DMS53 (cell line): ENCODE measurements around the gene CLNS1A.
"Not testable (repeated sequence)": the region's sequence is repeated elsewhere in the genome, so short reads cannot be mapped to it uniquely, and the experiment has no call there.

Source experiments
- DNase-seq: peaks from one replicate; lab custom pipeline; 2025; lab: John Stamatoyannopoulos, UW

The CLNS1A gene

GRCh38 chr11:77637345-77638165, at the start of gene CLNS1A:
TSS of gene CLNS1A (minus strand) at chr11:77637794. CDS start at chr11:77637714, 80 bp downstream.
- peak; percentile 99 for DNase-seq

DNA sequence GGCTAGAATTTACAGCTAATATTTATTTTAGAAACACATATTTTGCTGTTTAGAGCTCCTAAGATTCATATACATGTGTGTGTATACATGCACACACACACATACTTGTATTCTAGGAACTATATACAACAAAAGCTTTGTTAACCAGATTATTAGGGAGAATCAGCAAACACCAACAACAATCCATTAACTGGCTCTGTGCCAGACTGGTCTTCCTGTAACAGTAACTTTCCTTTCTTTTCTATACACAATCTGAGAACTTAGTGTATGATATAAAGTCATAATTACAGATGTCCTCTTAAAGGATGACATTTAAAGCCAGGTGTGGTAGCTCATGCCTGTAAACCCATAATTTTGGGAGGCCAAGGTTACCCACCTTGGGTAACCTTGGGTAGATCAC, 49.5 kb upstream of the CLNS1A start:
- DNase-seq = no peak

DNA sequence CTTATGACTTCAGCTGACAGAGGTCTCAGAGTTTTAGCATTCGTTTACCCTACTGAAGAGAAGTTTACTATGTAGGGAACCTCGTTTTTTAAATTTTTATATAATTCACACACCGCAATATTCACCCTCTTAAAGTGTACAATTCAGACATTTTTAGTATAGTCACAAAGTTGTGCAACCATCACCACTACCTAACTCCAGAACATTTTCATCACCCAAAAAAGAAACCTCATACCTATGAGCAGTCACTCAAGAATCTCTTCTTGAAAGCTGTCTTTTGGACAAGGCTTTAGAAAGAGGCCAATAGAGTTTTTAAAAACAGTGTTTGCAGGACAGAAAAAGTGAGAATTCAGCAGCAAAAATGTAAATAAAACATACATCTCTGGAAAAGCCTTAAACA, 39.5 kb upstream of the CLNS1A start:
- DNase-seq = no peak

DNA sequence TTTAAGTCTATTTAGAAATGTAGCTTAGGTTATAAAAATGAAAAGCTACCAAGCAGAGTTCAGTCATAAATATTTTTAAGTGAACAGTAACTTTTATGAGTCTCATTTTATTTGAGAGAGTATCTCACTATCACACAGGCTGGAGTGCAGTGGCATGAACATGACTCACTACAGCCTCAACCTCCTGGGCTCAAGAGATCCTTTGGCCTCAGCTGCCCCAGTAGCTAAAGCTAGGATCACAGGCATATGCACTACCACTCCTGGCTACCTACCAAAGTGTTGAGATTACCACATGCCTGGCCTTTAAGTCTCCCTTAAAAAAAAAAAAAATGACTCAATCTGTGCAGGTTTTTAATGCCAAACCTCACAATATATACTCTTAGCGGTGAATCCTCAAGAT, 34.7 kb upstream of the CLNS1A start:
- DNase-seq = peak; percentile 70

DNA sequence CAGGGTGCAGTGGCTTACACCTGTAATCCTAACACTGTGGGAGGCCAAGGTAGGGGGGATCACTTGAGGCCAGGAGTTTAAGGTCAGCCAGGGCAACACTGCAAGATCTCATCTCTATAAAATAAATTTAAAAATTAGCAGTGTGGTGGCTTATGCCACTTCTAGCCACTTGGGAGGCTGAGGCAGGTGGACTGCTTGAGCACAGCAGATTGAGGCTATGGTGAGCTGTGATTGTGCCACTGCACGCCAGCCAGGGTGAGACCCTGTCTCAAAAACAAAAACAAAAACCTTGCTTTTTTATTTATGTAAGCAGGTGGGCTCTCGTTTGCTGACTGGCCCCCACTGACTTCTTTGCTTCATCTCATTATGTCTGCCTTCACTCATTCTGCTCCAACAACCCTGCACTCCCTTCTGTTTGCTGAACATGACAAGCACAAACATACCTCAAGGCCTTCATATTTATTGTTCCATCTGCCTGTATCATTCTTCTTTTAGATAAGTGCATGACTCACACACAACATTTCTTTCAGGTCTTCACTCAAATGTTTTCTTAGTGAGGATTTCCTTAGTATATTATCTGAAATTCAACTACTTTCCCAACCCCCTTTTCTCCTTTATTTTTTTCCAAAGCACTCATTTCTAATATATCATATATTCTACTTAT, 32.4 kb upstream of the CLNS1A start:
- DNase-seq = peak; percentile 95

DNA sequence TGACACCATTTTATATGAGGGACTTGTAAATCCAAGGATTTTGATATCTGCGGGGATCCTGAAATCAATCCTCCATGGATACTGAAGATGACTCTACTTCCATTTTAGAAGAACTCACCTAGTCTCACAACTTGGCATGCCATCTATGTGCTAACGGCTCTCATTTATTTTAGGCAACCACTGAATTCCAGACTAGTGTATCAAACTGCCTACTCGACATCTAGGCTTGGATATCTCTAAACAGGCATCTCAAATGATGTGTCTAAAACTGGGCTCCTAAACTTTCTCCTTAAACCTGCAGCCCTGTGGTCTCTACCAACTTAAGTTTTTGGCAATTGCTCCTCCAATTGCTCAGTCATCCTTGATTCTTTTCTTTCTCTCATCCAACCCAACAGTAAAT, 31.2 kb upstream of the CLNS1A start:
- no peak for DNase-seq

- no peak for DNase-seq
These were observed 27.8 kb upstream of the CLNS1A start for GRCh38 chr11:77665240-77665965.

GRCh38 chr11:77661670-77662069, 24.1 kb upstream of the CLNS1A start:
- no peak for DNase-seq

DNA sequence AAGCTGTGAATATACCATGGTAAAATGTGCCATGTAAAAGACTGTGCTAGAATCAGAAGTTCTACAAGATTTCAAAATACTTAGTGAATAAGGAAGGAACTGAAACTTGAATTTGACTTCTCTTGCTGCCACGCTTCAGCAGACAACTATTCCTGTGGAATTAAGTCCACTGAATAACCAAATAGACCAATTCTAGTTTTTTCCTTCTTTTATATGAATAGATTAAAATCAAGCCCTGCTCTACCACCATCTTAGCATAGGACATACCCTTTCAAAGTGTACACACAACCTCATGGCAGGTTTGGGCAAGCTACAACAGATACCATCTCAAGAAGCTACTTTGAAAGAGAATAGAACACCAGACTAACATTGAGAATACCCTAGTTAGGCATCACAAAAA, 23.4 kb upstream of the CLNS1A start:
- DNase-seq = no peak

DNA sequence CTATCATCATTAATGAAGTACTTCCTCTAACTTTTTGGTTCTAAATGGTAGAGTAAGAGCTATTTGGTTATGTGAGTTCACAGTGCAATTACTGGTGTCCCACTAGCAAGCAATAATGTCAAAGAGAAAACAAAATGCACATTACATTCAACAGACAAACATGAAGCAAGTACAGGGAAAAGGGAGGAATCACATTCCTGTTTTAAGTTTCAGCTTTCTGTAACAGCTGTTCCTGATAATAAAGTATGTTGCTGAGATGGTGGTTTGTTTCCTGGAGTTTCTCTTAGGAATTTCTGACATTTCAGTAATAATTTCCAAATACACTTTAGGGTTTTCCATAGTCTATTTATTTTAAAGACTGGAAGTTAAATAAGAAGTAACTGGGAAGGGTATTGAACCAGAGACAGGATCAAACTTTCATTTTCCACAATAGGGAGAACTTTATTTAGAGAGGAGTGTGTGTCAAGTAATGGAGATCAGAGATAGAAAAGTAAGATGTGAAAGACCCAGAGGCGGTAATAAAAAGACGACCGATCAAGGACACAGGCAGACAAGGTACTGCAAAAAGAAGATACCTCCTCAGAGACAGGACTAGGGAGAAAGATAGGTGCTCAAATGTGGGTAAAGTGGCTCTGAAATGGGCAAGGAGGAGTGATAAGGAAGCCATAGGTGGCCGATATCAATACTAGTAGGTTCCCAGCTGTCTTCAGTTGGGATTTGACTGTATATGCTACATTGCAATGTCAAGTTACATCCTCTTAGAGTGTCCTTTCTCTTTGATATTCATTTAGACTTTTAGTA, 20.8 kb upstream of the CLNS1A start:
- DNase-seq = no peak

DNA sequence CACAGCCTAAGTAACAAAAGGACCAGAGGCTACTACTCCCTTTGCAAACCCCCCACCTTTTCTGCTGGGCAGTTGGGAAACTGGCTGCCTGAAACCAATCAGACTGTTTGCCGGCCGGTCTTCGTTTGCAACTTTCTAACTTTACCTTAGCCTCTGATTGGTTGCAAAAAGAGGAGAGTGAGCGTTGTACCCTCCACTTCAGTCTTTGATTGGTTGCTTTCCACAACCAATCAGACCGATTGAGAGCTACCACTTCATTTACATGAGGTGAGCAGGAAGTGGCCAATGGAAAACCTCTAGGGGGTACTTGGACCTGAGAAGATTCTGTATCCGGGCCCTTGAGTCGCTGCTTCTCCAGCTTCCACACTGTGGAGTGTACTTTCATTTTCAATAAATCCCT, 18.8 kb upstream of the CLNS1A start:
- DNase-seq = peak; percentile 23

GRCh38 chr11:77654770-77655434, 17.3 kb upstream of the CLNS1A start:
- DNase-seq = no peak

DNA sequence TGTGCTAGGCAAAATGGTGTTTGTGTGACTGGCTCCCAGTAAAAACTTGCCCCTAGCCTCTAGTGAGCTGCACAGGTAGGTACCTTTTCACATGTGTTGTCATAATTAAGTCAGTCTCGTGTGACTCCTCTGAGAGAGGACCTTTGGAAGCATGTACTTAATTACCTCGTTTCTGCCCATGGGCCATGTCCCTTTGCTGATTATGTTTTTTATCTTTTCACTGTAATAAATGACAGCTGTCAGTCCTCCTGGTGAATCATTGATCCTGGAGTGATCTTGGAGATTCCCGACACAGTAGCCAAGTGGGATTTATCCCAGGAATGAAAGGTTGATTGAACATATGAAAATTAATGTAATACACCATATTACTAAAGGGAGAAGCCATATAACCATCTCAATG, 12.5 kb upstream of the CLNS1A start:
- no peak for DNase-seq

DNA sequence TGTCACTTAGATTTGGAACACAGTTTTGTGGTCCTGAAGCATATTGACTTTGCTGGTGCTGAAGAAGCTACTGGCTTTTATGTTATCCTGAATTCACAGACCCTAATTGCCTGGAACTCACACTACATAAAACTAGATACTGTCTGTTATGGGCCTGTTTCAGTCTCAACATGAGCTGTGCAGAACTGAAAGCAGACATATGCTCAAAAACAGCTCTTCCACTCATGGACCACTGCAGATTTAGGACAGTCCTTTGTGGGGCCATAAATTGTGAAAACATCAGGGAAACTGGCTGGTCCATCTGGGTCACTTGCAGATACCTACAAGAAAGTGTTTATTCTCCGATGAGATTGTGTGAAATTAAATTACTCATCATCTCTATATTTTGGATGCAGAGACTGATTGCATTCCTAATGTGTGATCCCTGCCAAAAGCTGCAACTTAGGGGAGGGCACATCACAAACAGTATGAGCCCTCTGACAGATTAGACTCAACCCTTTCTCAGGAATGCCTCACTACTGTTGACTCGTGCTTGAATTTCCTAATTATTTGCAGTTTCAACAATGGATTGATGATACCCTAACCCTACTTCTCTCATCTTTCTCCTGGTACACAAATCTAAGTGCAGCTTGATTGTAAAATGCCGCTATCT, 10.2 kb upstream of the CLNS1A start:
- no peak for DNase-seq

- DNase-seq = no peak
These were observed 7.3 kb upstream of the CLNS1A start for GRCh38 chr11:77644887-77645286.

DNA sequence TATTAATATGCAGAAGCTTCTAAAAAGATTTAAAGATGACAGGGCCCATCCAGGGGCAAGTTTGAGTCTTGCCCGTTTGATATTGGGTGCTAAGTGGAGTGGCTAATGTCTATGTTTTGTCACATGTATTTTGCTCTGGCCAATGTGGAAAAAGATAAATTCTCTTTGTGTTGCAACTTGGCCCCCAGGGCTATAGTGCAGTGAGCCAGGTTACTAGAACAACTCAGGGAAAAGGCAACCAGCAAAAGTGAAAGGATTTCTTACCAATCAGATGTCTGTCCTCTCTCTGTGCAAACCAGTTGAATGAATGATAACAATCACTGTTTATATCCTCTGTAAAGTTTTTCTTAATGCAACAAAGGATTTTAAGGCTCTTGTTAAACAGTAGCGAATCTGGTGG, 4.6 kb upstream of the CLNS1A start:
- no peak for DNase-seq

DNA sequence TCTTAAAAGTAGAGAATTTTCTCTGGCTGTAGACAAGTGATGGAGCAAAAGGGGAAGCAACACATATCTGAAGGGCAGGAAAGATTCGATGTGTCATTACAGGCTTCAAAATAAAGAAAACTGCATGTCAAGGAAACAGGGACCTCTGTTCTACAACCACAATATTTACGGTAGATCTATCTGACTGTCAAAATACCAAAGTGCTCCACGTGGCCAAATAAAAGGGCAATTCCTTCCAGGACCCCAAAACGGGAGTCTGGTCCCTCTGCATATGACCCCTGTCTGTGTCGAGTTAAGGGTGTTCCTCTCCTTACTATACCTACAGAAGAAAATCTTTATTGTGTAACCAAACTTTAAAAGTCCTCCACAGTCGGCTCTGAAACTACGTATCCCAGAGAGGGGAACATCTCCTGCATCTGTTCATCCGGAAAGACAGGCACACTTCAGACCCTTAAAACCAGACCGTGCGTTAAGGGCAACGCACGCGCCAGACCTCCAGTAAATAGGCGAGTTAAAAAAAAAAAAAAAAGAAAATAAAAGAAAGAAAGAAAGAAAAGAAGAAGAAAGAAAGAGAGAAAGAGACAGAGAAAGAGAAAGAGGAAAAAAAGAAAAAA, 756 bp downstream of the CLNS1A start:
- peak; percentile 64 for DNase-seq

GRCh38 chr11:77633926-77634325, 3.7 kb downstream of the CLNS1A start:
- DNase-seq = not testable (repeated sequence)

DNA sequence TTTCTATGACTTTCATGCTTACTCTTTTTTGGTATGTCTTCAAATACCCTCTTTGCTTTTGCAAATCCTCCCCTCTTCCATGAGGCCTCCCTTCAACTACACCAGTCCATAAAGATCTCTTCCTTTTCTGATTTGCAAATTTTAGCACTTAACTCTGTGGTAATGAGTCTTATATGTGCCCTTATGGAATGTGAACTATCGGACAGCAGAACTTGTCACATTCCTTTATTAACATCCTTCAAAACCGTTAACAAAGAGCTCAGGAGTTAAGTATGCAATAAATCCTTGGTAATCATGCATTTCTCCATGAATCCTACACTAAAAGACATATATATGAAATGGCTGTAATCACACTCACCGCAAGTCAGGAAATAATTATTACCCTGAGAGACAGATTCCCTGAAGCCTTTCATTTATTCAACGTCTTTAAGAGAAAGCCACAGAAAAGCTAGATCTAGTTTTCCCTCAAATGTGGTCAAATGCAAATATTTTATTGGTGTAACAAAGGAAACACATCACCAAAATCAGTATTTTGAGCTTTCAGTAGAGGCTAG, 7.4 kb downstream of the CLNS1A start:
- DNase-seq = no peak

GRCh38 chr11:77619576-77620198, 17.9 kb downstream of the CLNS1A start:
- peak; percentile 89 for DNase-seq
